ENCODE measurements around the gene RPGRIP1.

DNA sequence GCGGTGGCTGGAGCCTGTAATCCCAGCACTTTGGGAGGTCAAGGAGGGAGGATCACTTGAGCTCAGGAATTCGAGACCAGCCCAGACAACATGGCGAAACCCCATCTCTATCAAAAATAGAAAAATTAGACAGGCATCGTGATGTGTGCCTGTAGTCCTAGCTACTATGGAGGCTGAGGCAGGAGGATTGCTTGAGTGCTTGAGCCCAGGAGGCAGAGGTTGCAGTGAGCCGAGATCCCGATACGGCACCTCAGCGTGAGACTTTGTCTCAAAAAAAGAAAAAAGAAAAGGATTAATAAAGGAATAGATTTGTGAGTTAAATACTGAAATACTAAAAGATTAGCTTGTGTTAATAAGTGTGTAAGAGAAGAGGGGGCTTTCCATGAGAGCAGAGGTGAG lies 29.4 kb downstream of the RPGRIP1 start:
- TF ChIP-seq POLR2AphosphoS5 (IDR thresholded peaks at IDR 0.05) (no peak), EZH2 (IDR thresholded peaks at IDR 0.05; ENCODE audit: borderline replicate concordance, insufficient read depth, low read length, poor library complexity, severe bottlenecking) (no peak), EP300 (conservative IDR thresholded peaks at IDR 0.05; ENCODE audit: poor library complexity, severe bottlenecking) (no peak)
- TF ChIP-seq, protein P1, sequence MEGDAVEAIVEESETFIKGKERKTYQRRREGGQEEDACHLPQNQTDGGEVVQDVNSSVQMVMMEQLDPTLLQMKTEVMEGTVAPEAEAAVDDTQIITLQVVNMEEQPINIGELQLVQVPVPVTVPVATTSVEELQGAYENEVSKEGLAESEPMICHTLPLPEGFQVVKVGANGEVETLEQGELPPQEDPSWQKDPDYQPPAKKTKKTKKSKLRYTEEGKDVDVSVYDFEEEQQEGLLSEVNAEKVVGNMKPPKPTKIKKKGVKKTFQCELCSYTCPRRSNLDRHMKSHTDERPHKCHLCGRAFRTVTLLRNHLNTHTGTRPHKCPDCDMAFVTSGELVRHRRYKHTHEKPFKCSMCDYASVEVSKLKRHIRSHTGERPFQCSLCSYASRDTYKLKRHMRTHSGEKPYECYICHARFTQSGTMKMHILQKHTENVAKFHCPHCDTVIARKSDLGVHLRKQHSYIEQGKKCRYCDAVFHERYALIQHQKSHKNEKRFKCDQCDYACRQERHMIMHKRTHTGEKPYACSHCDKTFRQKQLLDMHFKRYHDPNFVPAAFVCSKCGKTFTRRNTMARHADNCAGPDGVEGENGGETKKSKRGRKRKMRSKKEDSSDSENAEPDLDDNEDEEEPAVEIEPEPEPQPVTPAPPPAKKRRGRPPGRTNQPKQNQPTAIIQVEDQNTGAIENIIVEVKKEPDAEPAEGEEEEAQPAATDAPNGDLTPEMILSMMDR (IDR thresholded peaks at IDR 0.05; ENCODE audit: poor library complexity, severe bottlenecking) = no peak
- TF ChIP-seq, protein P2, sequence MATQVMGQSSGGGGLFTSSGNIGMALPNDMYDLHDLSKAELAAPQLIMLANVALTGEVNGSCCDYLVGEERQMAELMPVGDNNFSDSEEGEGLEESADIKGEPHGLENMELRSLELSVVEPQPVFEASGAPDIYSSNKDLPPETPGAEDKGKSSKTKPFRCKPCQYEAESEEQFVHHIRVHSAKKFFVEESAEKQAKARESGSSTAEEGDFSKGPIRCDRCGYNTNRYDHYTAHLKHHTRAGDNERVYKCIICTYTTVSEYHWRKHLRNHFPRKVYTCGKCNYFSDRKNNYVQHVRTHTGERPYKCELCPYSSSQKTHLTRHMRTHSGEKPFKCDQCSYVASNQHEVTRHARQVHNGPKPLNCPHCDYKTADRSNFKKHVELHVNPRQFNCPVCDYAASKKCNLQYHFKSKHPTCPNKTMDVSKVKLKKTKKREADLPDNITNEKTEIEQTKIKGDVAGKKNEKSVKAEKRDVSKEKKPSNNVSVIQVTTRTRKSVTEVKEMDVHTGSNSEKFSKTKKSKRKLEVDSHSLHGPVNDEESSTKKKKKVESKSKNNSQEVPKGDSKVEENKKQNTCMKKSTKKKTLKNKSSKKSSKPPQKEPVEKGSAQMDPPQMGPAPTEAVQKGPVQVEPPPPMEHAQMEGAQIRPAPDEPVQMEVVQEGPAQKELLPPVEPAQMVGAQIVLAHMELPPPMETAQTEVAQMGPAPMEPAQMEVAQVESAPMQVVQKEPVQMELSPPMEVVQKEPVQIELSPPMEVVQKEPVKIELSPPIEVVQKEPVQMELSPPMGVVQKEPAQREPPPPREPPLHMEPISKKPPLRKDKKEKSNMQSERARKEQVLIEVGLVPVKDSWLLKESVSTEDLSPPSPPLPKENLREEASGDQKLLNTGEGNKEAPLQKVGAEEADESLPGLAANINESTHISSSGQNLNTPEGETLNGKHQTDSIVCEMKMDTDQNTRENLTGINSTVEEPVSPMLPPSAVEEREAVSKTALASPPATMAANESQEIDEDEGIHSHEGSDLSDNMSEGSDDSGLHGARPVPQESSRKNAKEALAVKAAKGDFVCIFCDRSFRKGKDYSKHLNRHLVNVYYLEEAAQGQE (IDR thresholded peaks at IDR 0.05; ENCODE audit: borderline replicate concordance) = no peak

Measured in neural cell (in vitro differentiated cells).